ENCODE results near the gene HSF4.
"Not testable (repeated sequence)": the region's sequence is repeated elsewhere in the genome, so short reads cannot be mapped to it uniquely, and the experiment has no call there.

HSF4 gene

GRCh38 chr16:67164599-67165061 is at the start of gene HSF4:
HSF4 (plus strand) TSS chr16:67164745; CDS start chr16:67164812, 67 bp downstream.
- DNase-seq = no peak

DNA sequence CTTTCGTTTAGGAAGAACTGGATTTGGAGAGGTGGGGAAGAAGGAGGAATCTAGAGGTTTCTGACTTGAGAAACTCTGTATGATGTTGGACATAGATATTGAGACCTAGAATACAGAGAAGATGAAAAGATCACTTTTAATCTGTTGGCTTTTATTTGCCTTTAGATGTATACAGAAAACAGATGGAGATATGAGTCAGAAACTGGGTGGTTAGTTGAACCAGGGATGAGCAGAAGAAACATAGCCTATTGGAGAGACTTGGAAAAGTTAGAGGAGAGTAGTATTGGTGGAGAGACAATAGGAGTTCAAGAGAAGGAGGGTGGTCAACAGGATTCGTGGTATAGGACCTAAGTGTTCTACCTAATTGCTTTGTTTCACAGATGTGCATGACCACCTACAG is 49.8 kb upstream of the HSF4 start:
- DNase-seq = no peak

DNA sequence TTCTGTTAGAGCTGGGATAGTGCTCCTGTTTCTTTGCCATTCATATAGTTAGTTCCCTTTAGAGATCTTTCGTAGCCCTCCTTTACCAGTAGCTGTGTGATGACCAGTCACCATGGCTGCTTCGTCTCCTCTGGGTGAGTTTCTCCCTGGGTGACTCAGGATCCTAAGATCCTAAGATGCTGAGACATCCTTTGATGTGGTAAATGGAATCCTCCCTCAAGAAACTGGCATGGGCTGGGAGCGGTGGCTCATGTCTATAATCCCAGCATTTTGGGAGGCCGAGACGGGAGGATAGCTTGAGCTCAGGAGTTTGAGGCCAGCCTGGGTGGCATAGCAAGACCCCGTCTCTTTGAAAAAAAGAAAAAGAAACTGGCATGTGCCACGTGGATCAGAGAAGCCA is 48.9 kb upstream of the HSF4 start:
- no peak for DNase-seq

DNA sequence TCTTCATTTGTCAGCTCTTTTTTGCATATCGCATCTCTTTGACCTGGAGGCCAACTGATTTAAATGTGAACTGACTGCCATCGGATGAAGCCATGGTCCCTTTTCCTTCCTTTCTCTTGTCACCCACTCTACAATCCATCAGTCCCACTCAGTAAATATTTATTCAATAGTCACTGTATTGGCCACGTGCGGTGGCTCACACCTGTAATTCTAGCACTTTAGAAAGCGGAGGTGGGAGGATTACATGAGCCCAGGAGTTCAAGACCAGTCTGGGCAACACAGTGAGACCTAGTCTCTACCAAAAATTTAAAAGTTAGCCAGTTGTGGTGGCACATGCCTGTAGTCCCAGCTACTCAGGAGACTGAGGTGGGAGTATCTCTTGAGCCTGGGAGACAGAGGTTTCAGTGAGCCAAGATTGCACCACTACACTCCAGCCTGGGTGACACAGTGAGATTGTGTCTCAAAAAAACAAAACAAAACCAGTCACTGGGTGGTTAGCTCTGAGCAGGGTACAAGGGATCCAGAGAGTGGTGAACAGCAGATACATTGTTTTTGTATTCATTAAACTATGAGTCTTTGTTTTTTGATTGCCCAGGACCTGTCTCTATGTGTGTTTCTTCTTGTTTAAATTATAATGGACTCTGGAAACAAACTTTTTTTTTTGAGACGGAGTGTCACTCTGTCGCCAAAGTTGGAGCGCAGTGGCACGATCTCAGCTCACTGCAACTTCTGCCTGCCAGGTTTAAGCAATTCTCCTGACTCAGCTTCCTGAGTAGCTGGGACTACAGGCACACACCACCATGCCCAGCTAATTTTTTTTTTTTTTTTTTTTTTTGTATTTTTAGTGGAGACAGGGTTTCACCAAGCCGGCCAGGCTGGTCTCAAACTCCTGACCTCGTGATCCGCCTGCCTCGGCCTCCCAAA is 47.9 kb upstream of the HSF4 start:
- DNase-seq = no peak

DNA sequence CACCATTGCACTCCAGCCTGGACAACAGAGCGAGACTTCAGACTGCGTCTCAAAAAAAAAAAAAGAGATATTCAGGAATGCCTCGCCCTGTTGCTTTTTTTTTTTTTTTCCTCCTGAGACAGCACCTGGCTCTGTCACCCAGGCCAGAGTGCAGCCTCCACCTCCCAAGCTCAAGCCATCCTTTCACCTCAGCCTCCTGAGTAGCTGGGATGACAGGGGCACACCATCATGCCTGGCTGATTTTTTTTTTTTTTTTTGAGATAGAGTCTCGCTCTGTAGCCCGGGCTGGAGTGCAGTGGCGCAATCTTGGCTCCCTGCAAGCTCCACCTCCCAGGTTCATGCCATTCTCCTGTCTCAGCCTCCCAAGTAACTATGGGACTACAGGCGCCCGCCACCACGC is 46.8 kb upstream of the HSF4 start:
- DNase-seq = no peak

DNA sequence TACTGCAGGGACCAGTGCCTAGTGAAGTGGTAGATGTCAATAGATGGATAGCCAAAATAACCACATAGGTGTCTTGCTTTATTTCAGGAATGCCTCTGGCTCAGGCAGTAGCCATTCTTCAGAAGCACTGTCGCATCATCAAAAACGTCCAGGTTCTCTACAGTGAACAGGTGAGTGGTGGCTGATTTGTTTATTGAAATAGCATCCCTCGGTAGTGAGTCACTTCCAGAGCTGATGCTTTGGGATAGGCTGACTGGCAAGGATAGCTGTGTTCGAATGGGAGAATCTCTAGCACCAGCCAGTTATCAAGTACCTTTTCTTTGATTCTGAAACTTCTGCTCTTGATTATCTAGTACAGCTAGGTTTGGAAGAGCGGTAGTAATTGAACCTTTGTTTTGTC is 44.5 kb upstream of the HSF4 start:
- no peak for DNase-seq

- not testable (repeated sequence) for DNase-seq
Measured at GRCh38 chr16:67122799-67123198, 41.7 kb upstream of the HSF4 start.

DNA sequence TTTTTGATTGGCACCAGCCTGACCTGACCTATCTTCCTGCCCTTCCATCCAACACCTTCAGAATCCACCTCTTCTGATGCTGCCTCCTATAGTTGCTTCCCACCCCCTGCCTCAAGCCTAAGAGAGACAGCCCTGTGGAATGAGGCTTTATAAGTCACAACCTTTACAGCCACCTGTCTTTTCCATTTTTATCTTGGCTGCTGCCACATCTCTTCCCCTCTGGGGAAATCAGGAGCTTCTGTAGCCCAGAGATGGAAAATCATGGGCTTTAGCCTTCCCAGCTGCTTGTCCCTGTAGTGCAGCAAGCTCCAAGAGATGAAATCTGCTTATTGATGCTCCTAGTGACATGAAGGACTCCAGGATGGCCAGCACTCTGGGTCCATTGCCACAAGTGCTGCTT is 36.1 kb upstream of the HSF4 start:
- no peak for DNase-seq

GRCh38 chr16:67128887-67129286 is 35.7 kb upstream of the HSF4 start:
- DNase-seq = no peak

- no peak for DNase-seq
Measured at GRCh38 chr16:67129422-67129821, 35.1 kb upstream of the HSF4 start.

DNA sequence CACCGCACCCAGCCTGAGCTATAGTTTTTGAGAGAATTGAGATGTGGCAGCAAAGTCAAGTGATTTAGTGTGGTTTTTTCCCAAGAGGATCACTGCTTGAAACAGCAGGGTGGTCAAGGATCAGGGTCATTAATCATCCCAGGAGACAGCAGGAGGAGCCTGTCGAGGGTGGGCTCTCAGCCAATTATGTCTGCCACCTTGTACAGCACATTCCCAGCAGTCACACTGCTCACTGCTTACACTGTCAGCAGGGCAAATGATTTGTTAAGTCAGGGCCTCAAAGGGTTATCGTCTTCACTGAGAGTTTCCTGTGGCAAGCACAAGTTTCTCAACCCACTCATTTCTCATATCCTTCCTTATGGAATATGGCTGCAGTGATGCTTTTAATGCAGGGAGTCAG is 26.9 kb upstream of the HSF4 start:
- DNase-seq = no peak

DNA sequence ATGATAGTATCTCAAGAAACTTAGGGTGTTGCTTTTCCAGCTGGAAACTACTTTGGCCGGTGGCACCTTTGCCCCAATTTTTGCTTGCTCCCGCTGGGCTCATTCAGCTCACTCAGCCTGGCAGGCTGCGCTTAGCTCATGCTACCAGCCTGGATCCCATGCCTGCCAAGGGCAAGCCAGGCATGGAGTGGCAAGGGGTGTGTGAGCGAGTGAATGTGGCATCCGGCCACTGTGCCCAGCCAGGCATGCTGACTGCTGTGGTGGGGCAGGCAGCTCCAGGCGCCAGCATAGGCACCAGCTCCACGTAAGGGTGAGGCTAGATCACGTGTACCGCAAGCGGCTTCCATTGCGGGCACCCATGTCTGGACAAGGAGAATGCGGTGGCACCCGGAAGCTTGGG is 23.2 kb upstream of the HSF4 start:
- DNase-seq = no peak

- DNase-seq = no peak
Measured at GRCh38 chr16:67142342-67142741, 22.2 kb upstream of the HSF4 start.

DNA sequence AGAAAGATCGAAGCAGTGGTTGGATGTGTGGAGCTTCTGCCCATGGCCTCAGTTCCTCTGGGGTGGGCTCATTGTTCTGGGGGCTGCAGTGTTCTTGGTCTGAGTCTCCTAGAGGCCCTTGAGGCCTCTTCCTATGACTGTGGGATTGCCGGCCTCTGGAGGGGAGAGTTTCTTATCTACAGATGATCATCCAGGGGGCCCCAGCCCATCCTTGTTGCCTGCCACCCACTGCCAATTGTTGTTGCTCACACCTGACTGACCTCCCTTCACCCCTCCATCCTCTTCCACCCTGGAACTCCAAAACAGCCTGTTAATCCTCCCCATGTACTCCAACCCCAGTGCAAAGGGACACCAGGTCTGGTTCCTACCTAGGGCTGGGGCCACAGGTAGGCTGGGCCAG is 19.6 kb upstream of the HSF4 start:
- no peak for DNase-seq

DNA sequence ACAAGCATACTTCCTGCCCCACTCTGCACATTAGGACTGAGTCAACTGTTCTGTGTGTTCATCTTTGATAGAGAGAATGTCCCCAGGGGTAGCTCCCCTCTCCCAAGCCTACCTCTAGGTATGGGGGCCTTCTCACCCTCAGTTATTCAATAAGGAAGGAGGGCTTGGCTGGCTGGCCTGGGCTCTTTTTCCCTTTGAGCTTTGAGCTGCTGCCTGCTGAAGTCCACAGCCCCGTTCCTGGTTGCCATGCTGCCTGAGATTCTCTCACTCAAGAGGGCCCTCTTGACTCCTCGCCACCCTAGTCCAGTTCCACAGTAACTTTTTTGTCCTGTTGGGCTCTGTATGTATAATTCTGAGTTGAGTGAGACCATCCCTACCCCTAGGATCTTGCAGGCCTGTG is 18.8 kb upstream of the HSF4 start:
- DNase-seq = no peak

DNA sequence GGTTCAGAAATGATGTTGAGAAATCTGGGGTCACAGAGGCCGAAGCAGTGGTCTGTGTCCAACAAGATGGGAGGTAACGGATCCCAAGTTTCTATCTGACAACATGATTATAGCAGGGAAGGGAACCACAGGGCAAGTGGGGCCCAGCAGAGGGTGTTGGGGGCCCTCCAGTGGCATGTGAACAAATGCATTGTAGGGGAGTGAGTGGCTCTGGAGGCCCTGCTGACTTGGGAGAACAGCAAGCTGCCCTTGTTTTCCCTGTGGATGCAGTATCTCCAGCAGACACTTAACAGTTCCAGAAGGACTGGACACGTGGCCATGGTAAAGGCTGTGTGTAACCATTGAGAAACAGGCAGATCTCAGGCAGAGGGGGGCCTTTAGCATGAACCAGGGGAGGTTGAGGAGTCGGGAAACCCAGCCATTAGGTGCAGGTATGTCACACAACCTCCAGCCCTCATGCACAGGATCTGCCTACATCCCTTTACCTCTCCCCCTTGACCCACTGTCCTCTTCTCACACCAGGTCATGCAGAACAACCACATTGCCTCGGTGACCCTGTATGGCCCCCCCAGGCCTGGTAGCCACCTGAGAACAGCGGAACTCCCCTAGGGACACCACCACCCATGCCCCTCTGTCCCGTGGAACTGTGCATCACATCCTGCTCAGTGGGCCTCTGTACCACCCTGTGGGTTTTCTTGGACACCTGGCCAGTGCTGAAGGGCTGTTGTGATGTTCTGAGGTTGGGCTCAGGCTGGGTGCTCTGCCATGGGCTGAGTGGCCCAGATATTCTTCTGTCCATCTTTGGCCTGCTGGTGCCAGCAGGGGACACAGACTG is 17.8 kb upstream of the HSF4 start:
- no peak for DNase-seq

DNA sequence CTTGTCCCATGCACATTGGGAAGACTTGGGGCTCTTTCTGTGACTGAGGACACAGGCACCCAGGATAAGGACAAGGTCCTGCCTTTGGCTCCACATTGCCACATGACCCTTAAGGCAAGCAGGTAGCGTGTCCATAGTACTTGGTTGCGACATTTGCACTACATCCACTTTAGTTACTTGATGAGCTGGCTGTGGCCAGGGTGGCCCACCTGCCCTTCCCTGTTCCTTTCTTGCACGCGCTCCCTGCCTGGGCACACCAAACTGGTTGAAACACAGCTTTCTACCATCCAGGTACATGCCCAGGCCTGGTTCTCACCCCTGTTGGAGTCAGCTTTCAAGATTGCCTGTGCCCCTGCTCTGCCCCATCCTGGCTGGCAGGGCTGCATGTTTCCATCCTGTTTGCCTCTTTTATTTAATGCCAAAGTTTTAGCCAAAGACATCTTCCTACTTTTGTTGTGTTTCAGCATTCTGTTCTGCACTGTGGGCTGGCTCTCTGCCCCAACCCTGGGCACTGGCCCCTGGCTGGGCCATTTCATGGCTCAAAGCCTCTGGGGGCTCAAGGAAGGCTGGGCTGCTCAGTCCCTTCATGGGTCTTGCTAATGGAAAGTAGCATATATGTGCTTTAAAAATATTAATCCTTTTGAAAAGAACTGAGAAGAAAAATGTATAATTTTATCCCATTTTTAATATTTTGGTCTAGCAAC is 17.0 kb upstream of the HSF4 start:
- no peak for DNase-seq

- no peak for DNase-seq
Measured at GRCh38 chr16:67148221-67148620, 16.3 kb upstream of the HSF4 start.

- DNase-seq = no peak
Measured at GRCh38 chr16:67148656-67149275, 15.8 kb upstream of the HSF4 start.

DNA sequence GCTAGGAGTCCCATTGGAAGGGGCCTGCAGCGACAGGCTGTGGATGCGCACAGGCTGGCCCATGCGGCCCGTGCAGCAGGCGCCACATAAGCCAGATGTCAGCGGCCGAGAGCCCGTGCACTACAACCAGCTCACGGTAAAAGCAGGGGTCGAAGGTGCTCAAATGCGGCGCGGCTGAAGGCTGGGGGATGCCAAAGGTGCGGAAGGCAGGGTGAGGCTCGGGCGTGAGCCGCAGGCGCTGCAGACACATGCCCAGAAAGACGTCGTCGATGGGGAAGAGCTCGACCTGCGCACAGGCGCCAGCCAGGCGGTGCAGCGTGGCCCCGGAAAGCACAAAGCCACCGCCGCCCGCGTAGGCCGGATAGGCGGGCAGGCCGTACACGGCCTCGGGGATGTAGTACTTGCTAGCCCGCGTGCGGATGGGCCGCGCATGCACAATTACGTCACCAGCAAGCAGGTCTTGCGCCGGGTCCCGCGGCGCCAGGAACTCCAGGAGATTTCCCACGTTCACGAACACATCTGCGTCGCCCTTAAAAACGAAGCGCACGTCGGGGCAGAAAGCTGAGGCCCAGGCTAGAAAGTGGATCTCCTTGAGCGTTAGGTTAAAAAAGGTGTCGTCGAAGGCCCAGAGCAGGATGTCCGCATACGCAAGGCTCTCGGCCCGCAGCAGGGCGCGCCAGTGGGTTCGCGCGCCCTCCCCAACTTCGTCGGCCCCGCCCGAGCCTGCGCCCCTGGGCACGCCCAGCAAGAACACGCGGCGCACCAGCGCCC is 15.1 kb upstream of the HSF4 start:
- DNase-seq = no peak

GRCh38 chr16:67150047-67150832 is 14.3 kb upstream of the HSF4 start:
- DNase-seq = no peak
